HG03457 (cell line): Measurements from ENCODE around the gene MAPK8.
"Not testable (repeated sequence)": the region's sequence is repeated elsewhere in the genome, so short reads cannot be mapped to it uniquely, and the experiment has no call there.

Experiments
- ATAC-seq: cut with Tn5 transposase; IDR thresholded peaks from one replicate; pipeline ENCODE4 v1.9.1; 2021; ENCODE audit warnings: moderate number of reproducible peaks; ENCODE audit not compliant: unreplicated experiment

Gene MAPK8

DNA sequence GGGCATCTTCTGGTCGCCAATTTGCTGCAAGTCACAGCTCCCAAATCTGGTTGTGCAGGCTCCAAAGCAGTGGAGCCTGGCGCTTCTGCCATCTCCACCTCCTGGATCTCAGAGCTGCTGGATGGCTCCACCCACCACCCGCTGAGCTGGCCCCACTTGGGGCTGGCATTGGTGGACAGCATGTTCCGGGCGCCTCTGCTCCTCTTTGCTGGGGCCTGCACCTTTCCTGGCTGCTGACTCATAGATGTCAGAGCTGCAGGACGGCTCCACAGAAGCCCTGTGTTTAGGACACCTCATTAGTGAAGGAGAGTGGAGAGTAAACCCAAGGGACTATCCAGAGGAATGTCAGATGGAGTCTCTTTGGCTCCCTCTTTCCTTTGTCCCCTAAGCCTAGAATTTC is 27.4 kb downstream of the MAPK8 start:
- no peak for ATAC-seq

- ATAC-seq: no peak
Measured at GRCh38 chr10:48335788-48336187, 29.3 kb downstream of the MAPK8 start.

- ATAC-seq: peak; percentile 61
Measured at GRCh38 chr10:48336978-48337599, 30.6 kb downstream of the MAPK8 start.

DNA sequence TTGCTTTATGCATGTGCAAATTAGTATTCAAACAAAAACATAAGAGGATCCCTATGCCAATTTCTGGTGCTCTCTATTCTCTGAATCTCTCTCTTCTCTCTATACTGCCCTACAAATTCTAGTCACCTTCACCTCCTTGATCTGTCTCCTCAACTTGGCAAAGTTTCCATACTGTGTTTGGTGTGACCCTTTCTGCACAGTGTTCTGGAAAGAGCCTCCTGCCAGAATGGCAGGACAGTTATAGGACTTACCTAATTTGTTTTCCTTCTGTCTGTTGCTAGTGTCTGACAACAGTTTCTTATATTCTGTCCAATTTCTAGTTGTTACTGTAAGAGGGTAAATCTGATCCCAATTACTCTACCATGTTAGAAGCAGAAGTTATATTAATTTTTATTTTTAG is 34.3 kb downstream of the MAPK8 start:
- no peak for ATAC-seq

GRCh38 chr10:48343106-48343505 is 36.6 kb downstream of the MAPK8 start:
- no peak for ATAC-seq

DNA sequence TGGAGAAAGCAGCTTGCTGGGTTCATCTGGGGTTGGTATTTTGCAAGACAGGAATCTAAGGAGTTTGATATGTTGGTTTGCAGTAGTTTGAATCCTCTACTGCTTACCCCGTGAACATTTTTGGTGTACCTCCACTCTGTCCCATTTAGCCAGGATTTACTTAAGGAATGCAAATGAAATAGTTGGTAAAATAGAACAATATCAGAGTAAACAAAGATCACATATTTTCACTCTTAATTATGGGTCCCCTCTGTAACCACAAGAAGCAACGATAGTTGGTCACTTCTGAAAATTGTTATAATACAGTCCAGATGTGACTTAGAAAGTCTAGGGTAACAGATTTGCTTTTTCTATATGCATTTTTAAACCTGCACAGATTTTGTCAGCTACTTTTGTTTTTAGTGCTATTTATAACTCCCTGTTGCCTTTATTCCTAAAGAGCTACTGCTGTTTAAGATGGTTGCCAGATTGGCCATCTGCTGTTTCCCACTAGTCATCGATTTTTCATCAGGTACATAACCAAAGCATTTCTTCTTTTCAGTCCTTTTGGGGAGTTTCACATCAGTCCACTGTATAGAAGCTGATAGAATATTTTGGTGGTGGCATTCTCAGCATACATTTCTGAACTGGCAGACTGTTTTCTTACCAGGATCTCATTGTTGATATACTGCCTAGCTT is 37.6 kb downstream of the MAPK8 start:
- ATAC-seq: no peak

- ATAC-seq: not testable (repeated sequence)
Measured at GRCh38 chr10:48346248-48346647, 39.8 kb downstream of the MAPK8 start.

- ATAC-seq: not testable (repeated sequence)
Measured at GRCh38 chr10:48347539-48347938, 41.1 kb downstream of the MAPK8 start.

GRCh38 chr10:48347943-48348342 is 41.5 kb downstream of the MAPK8 start:
- not testable (repeated sequence) for ATAC-seq

GRCh38 chr10:48353246-48353645 is 46.8 kb downstream of the MAPK8 start:
- ATAC-seq: no peak

GRCh38 chr10:48357631-48358030 is 51.2 kb downstream of the MAPK8 start:
- ATAC-seq: no peak

DNA sequence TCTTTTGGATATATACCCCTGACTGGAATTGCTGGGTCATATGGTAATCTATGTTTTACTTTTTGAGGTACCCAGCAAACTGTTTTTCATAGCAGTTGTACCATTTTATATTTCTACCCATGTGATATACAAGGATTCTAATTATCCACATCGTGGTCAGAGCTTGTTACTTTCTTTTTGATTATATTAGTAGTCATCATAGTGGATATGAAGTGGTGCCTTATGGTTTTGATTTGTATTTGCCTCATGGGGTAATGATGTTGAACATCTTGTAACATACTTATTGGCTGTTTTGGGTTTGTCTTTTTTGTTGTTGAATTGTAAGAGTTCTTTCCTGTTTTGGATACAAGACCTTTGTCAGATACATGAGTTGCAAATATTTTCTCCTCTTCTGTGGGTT is 51.7 kb downstream of the MAPK8 start:
- ATAC-seq: no peak

GRCh38 chr10:48358838-48359237 is 52.4 kb downstream of the MAPK8 start:
- ATAC-seq: no peak

- ATAC-seq: no peak
Measured at GRCh38 chr10:48361176-48361575, 54.7 kb downstream of the MAPK8 start.

- ATAC-seq: no peak
Measured at GRCh38 chr10:48363617-48364355, 57.3 kb downstream of the MAPK8 start.

- ATAC-seq: no peak
Measured at GRCh38 chr10:48364659-48365405, 58.4 kb downstream of the MAPK8 start.

GRCh38 chr10:48365668-48366067 is 59.2 kb downstream of the MAPK8 start:
- ATAC-seq: no peak

DNA sequence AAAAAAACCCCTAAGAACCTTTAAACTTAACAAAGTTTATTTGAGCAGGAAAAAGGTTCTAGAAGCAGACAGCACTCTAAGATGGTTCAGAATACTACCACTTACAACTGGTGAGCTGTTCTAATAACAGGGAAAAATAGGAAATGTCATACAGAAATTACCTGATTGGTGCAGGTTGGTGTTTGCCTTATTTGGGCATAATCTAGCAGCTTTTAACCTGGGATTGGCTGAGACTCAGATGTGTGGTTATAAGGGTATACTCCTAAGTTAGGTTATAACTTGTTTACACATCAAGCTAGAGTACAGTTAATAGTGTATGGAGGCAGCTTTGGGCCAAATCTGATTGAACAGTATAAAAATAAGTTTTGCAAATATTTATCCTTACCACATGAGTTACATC is 59.8 kb downstream of the MAPK8 start:
- ATAC-seq: no peak

DNA sequence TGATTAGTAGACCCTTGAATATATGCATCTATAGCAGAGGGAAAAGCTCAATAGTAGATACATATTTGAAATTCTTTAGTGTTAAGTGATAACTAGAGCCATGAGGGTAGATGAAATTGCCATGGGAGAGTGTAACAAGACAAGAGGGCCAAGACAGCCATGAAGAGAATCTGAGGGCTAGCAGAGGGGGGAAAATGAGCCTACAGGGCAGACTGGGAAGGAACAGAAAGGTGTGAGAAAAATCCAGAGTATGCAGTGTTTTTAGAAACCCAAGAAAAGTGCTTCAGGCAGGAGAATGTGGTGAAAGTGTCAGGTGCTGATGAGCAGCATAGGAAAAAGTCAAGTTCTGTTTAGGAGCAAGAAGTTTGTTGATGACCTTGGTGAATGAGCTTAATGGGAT is 63.0 kb downstream of the MAPK8 start:
- no peak for ATAC-seq

GRCh38 chr10:48377751-48378530 is 71.5 kb downstream of the MAPK8 start:
- ATAC-seq: no peak

- ATAC-seq: no peak
Measured at GRCh38 chr10:48378675-48379074, 72.2 kb downstream of the MAPK8 start.
